ENCODE data around the gene COL24A1. TPM values are rescaled to one million over a fixed set of nuclear protein-coding genes. Genes with fewer than 3 reads are reported as not detected.
A peak's percentile ranks its signal among the peaks of the same experiment; 100 is the strongest.

The COL24A1 gene
- total RNA-seq, 6 experiments from 2014 or later = 1.1 to 2.4 (median 1.3) TPM

- Mint-ChIP-seq H3K27me3 (ENCODE audit: insufficient read depth) (no peaks in the 10 kb centered on the region), H3K4me1 (ENCODE audit: low read depth) (peaks cover 17% of the 10 kb centered on the region), H3K27ac (peak overlapping the region; percentile 29; the same call in 1 of the 2 replicates), H3K9me3 (no peaks in the 10 kb centered on the region), H3K4me3 (no peak overlapping the region), H3K36me3 (ENCODE audit: low read depth) (peaks cover 4% of the 10 kb centered on the region)
- TF ChIP-seq, protein P1, sequence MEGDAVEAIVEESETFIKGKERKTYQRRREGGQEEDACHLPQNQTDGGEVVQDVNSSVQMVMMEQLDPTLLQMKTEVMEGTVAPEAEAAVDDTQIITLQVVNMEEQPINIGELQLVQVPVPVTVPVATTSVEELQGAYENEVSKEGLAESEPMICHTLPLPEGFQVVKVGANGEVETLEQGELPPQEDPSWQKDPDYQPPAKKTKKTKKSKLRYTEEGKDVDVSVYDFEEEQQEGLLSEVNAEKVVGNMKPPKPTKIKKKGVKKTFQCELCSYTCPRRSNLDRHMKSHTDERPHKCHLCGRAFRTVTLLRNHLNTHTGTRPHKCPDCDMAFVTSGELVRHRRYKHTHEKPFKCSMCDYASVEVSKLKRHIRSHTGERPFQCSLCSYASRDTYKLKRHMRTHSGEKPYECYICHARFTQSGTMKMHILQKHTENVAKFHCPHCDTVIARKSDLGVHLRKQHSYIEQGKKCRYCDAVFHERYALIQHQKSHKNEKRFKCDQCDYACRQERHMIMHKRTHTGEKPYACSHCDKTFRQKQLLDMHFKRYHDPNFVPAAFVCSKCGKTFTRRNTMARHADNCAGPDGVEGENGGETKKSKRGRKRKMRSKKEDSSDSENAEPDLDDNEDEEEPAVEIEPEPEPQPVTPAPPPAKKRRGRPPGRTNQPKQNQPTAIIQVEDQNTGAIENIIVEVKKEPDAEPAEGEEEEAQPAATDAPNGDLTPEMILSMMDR (IDR thresholded peaks at IDR 0.05) = no peak
- DNase-seq = no peak
These were observed 473.1 kb downstream of the COL24A1 start for GRCh38 chr1:85683292-85684025.

GRCh38 chr1:85681087-85681486, 475.5 kb downstream of the COL24A1 start:
- no peak for DNase-seq
- Mint-ChIP-seq H3K27ac (peak overlapping the region; percentile 21; the same call in 1 of the 2 replicates), H3K9me3 (no peaks in the 10 kb centered on the region), H3K27me3 (ENCODE audit: insufficient read depth) (no peaks in the 10 kb centered on the region), H3K36me3 (ENCODE audit: low read depth) (peaks cover 4% of the 10 kb centered on the region), H3K4me1 (ENCODE audit: low read depth) (peaks cover 14% of the 10 kb centered on the region), H3K4me3 (no peak overlapping the region)
- TF ChIP-seq, protein P1 (IDR thresholded peaks at IDR 0.05) = no peak

Other genes with a start within 250 kb of the COL24A1 start
- 10 to 100 TPM; 19.6 to 25.6 (median 21.0) TPM for gene ODF2L, start 239.6 kb upstream of the COL24A1 start, total RNA-seq (2021; fragmentation: NEBNext Ultra II Directional; extraction: Animal tissue kit (Norgen Biotek cat#: 25700))